GM18858 (cell line): ENCODE data around the gene CDC7.
"Not testable (repeated sequence)": the region's sequence is repeated elsewhere in the genome, so short reads cannot be mapped to it uniquely, and the experiment has no call there.

ENCODE experiments used
- ATAC-seq: cut with Tn5 transposase; IDR thresholded peaks from one replicate; pipeline ENCODE4 v1.9.1; 2021; ENCODE audit not compliant: unreplicated experiment

Gene CDC7

GRCh38 chr1:91510754-91511153 lies 10.1 kb downstream of the CDC7 start:
- ATAC-seq, result no peak

- no peak for ATAC-seq
Measured at GRCh38 chr1:91511386-91511785, 10.7 kb downstream of the CDC7 start.

- ATAC-seq, result no peak
Measured at GRCh38 chr1:91513160-91513559, 12.5 kb downstream of the CDC7 start.

- ATAC-seq, result no peak
Measured at GRCh38 chr1:91513706-91514105, 13.1 kb downstream of the CDC7 start.

GRCh38 chr1:91515994-91516393 lies 15.3 kb downstream of the CDC7 start:
- no peak for ATAC-seq

- ATAC-seq, result not testable (repeated sequence)
Measured at GRCh38 chr1:91516605-91517004, 16.0 kb downstream of the CDC7 start.

- ATAC-seq, result not testable (repeated sequence)
Measured at GRCh38 chr1:91519167-91519566, 18.5 kb downstream of the CDC7 start.

- no peak for ATAC-seq
Measured at GRCh38 chr1:91520942-91521507, 20.4 kb downstream of the CDC7 start.

- peak; percentile 99 for ATAC-seq
Measured at GRCh38 chr1:91523482-91523881, 22.8 kb downstream of the CDC7 start.

- ATAC-seq, result no peak
Measured at GRCh38 chr1:91526496-91526895, 25.8 kb downstream of the CDC7 start.

GRCh38 chr1:91527266-91527765 lies 26.7 kb downstream of the CDC7 start:
- no peak for ATAC-seq

- no peak for ATAC-seq
Measured at GRCh38 chr1:91527781-91528180, 27.1 kb downstream of the CDC7 start.

- ATAC-seq, result no peak
Measured at GRCh38 chr1:91529856-91530255, 29.2 kb downstream of the CDC7 start.

- no peak for ATAC-seq
Measured at GRCh38 chr1:91533361-91534024, 32.8 kb downstream of the CDC7 start.

- no peak for ATAC-seq
Measured at GRCh38 chr1:91535441-91535840, 34.8 kb downstream of the CDC7 start.

GRCh38 chr1:91537281-91537986 lies 36.8 kb downstream of the CDC7 start:
- no peak for ATAC-seq

- ATAC-seq, result no peak
Measured at GRCh38 chr1:91537987-91538304, 37.3 kb downstream of the CDC7 start.

GRCh38 chr1:91540910-91541309 lies 40.3 kb downstream of the CDC7 start:
- no peak for ATAC-seq

GRCh38 chr1:91541918-91542533 lies 41.4 kb downstream of the CDC7 start:
- no peak for ATAC-seq

- no peak for ATAC-seq
Measured at GRCh38 chr1:91545506-91546300, 45.1 kb downstream of the CDC7 start.

- ATAC-seq, result no peak
Measured at GRCh38 chr1:91546301-91546581, 45.6 kb downstream of the CDC7 start.
